HepG2 (cell line): ENCODE measurements around the gene HLCS. TPM values are rescaled to one million over a fixed set of nuclear protein-coding genes. Genes with fewer than 3 reads are reported as not detected.
A peak's percentile ranks its signal among the peaks of the same experiment; 100 is the strongest.

ENCODE experiments used
- DNMT3B ChIP-seq: conservative IDR thresholded peaks from 2 replicates; pipeline ENCODE4 v1.6.1; 2016; ENCODE audit warnings: missing biosample characterization, control low read depth
- HMG20A ChIP-seq: IDR thresholded peaks from 2 replicates; pipeline ENCODE4 v1.6.1; 2016; ENCODE audit warnings: borderline replicate concordance
- HNF4A ChIP-seq: sonication (generic); formaldehyde crosslinking; IDR thresholded peaks from 2 replicates; pipeline ENCODE4 v1.4.0; 2020; ENCODE audit warnings: missing genetic modification reagents
- JUNB ChIP-seq: sonication (generic); formaldehyde crosslinking; IDR thresholded peaks from 2 replicates; pipeline ENCODE4 v1.8.0; 2022; ENCODE audit warnings: missing genetic modification reagents, mild to moderate bottlenecking, borderline replicate concordance
- RFXANK ChIP-seq: IDR thresholded peaks from 2 replicates; pipeline ENCODE4 v1.6.1; 2016
- SIN3B ChIP-seq: fragments of 150-350 bp; IDR thresholded peaks from 2 replicates; pipeline ENCODE4 v1.6.1; 2014; ENCODE audit warnings: low read length
- ZBTB38 ChIP-seq: sonication (generic); formaldehyde crosslinking; IDR thresholded peaks from 2 replicates; pipeline ENCODE4 v1.5.1; 2020; ENCODE audit warnings: mild to moderate bottlenecking, missing genetic modification reagents
- ZFP36L2 ChIP-seq: sonication (generic); formaldehyde crosslinking; IDR thresholded peaks from 2 replicates; pipeline ENCODE4 v1.4.0; 2020; ENCODE audit warnings: missing genetic modification reagents
- ZKSCAN8 ChIP-seq: IDR thresholded peaks from 2 replicates; pipeline ENCODE4 v1.6.1; 2016; ENCODE audit warnings: borderline replicate concordance, missing genetic modification reagents, missing compliant biosample characterization
- ZNF343 ChIP-seq: sonication (generic); formaldehyde crosslinking; IDR thresholded peaks from 2 replicates; pipeline ENCODE4 v1.4.0; 2020; ENCODE audit warnings: mild to moderate bottlenecking, missing genetic modification reagents
- ZNF709 ChIP-seq: sonication (generic); formaldehyde crosslinking; IDR thresholded peaks from 2 replicates; pipeline ENCODE4 v1.5.0; 2020; ENCODE audit warnings: mild to moderate bottlenecking, missing genetic modification reagents
- ZNF724P ChIP-seq: sonication (generic); formaldehyde crosslinking; IDR thresholded peaks from 2 replicates; pipeline ENCODE4 v1.8.0; 2022; ENCODE audit warnings: missing genetic modification reagents, borderline replicate concordance
- ZNF83 ChIP-seq: sonication (generic); formaldehyde crosslinking; IDR thresholded peaks from 2 replicates; pipeline ENCODE4 v1.4.0; 2020; ENCODE audit warnings: missing genetic modification reagents, mild to moderate bottlenecking, borderline replicate concordance
- polyA plus RNA-seq, 8 experiments: library from polyadenylated mRNA; depleted of rRNA in 3 of 8; stranded (reverse) in 7 of 8; unstranded in 1 of 8; fragments of >200 nt; fragmentation: Illumina TruSeq in 4 of 8; extraction: Trizol in 4 of 8; gene quantifications; 2 replicates each; pipeline versions ENCODE4 v1.2.1 to v1.2.3, GENCODE V29; 2011 to 2016; ENCODE audit warnings: low read depth in 4 of 8, missing spikeins in 1 of 8, mixed read lengths in 1 of 8; ENCODE audit not compliant: insufficient read depth in 1 of 8
- total RNA-seq, 5 experiments: library from RNA; depleted of rRNA; stranded (reverse); fragments of >200 nt; fragmentation: Illumina TruSeq; extraction: Trizol; gene quantifications; 2 replicates each; pipeline ENCODE4 v1.2.3, GENCODE V29; 2016; ENCODE audit warnings: low read depth in 1 of 5
- TF ChIP-seq, protein P1 (sequence below): sonication (generic); formaldehyde crosslinking; IDR thresholded peaks from 2 replicates; pipeline ENCODE4 v1.8.0; 2022; ENCODE audit warnings: missing genetic modification reagents, mild to moderate bottlenecking, moderate library complexity, borderline replicate concordance
- TF ChIP-seq, protein P2 (sequence below): sonication (generic); formaldehyde crosslinking; IDR thresholded peaks from 2 replicates; pipeline ENCODE4 v1.4.0; 2020; ENCODE audit warnings: mild to moderate bottlenecking, missing genetic modification reagents
- TF ChIP-seq, protein P3 (sequence below): sonication (generic); formaldehyde crosslinking; IDR thresholded peaks from 2 replicates; pipeline ENCODE4 v1.4.0; 2020; ENCODE audit warnings: missing genetic modification reagents
- TF ChIP-seq, protein P4 (sequence below): sonication (generic); formaldehyde crosslinking; IDR thresholded peaks from 2 replicates; pipeline ENCODE4 v1.5.1; 2020; ENCODE audit warnings: missing genetic modification reagents, mild to moderate bottlenecking, borderline replicate concordance

Gene HLCS
- total and polyA plus RNA-seq, 2 of the 13 experiments (the other 11 are each of a cell fraction or from before 2014, with no cell fraction given), result 7.9 to 12.3 TPM

DNA sequence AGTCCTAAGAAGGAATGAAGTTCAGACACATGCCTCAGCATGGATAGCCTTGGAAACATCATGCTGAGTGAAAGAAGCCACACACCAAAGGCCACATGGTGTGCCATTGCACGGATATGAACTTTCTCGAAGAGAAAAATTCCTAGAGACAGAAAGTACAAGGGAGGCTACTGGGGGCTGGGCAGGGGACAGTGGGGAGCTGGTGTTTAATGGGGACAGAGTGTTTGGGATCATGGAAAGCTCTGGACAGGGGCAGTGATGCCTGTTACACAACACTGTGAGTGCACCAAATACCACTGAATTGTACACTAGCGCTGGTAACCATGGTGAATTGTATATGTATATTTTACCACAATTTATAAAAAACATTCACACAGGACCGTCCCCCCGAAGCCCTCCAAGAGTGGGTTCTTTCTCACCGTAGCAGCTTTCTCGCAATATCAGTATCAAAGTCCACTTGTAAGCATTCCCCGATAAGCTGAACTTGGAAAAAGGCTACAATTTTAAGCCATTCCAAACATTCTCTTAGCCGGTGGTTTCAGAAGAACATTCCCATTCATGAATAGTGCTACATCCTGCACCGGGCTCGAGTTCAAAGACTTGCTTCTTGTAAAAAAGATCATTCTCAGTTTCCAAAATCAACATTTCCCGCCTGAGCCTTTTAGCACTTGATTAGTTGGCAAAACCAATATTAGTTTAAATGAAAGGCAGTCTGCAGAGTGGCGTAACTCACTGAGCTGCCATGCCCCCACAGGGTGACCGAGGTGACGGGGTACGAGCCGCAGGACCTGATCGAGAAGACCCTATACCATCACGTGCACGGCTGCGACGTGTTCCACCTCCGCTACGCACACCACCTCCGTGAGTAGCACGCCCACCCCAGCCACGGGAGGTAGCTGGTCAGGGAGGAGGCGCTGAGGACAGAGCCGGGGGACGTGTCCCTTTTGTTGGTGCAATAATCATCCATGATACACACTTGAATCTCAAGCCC is 235.9 kb downstream of the HLCS start (continued):
- TF ChIP-seq ZNF724P (CRISPR knock-in tag), result no peak
- TF ChIP-seq SIN3B, result no peak
- 0 out of 2 replicates have a peak, but pooled peaks have one; percentile 48 for TF ChIP-seq DNMT3B (CRISPR knock-in tag)
- TF ChIP-seq ZNF83 (CRISPR knock-in tag), result no peak
- TF ChIP-seq ZBTB38 (CRISPR knock-in tag), result no peak
- no peak for TF ChIP-seq JUNB (CRISPR knock-in tag)
- TF ChIP-seq, protein P1, sequence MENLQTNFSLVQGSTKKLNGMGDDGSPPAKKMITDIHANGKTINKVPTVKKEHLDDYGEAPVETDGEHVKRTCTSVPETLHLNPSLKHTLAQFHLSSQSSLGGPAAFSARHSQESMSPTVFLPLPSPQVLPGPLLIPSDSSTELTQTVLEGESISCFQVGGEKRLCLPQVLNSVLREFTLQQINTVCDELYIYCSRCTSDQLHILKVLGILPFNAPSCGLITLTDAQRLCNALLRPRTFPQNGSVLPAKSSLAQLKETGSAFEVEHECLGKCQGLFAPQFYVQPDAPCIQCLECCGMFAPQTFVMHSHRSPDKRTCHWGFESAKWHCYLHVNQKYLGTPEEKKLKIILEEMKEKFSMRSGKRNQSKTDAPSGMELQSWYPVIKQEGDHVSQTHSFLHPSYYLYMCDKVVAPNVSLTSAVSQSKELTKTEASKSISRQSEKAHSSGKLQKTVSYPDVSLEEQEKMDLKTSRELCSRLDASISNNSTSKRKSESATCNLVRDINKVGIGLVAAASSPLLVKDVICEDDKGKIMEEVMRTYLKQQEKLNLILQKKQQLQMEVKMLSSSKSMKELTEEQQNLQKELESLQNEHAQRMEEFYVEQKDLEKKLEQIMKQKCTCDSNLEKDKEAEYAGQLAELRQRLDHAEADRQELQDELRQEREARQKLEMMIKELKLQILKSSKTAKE, result peak; percentile 56; the same call in 1 of the 2 replicates
- no peak for TF ChIP-seq ZKSCAN8 (CRISPR knock-in tag)
- TF ChIP-seq ZNF343 (CRISPR knock-in tag), result no peak
- TF ChIP-seq ZNF709 (CRISPR knock-in tag), result no peak
- TF ChIP-seq, protein P2, sequence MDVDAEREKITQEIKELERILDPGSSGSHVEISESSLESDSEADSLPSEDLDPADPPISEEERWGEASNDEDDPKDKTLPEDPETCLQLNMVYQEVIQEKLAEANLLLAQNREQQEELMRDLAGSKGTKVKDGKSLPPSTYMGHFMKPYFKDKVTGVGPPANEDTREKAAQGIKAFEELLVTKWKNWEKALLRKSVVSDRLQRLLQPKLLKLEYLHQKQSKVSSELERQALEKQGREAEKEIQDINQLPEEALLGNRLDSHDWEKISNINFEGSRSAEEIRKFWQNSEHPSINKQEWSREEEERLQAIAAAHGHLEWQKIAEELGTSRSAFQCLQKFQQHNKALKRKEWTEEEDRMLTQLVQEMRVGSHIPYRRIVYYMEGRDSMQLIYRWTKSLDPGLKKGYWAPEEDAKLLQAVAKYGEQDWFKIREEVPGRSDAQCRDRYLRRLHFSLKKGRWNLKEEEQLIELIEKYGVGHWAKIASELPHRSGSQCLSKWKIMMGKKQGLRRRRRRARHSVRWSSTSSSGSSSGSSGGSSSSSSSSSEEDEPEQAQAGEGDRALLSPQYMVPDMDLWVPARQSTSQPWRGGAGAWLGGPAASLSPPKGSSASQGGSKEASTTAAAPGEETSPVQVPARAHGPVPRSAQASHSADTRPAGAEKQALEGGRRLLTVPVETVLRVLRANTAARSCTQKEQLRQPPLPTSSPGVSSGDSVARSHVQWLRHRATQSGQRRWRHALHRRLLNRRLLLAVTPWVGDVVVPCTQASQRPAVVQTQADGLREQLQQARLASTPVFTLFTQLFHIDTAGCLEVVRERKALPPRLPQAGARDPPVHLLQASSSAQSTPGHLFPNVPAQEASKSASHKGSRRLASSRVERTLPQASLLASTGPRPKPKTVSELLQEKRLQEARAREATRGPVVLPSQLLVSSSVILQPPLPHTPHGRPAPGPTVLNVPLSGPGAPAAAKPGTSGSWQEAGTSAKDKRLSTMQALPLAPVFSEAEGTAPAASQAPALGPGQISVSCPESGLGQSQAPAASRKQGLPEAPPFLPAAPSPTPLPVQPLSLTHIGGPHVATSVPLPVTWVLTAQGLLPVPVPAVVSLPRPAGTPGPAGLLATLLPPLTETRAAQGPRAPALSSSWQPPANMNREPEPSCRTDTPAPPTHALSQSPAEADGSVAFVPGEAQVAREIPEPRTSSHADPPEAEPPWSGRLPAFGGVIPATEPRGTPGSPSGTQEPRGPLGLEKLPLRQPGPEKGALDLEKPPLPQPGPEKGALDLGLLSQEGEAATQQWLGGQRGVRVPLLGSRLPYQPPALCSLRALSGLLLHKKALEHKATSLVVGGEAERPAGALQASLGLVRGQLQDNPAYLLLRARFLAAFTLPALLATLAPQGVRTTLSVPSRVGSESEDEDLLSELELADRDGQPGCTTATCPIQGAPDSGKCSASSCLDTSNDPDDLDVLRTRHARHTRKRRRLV (CRISPR knock-in tag), result no peak
- peak; percentile 79 for TF ChIP-seq HNF4A (CRISPR knock-in tag)
- TF ChIP-seq, protein P3, sequence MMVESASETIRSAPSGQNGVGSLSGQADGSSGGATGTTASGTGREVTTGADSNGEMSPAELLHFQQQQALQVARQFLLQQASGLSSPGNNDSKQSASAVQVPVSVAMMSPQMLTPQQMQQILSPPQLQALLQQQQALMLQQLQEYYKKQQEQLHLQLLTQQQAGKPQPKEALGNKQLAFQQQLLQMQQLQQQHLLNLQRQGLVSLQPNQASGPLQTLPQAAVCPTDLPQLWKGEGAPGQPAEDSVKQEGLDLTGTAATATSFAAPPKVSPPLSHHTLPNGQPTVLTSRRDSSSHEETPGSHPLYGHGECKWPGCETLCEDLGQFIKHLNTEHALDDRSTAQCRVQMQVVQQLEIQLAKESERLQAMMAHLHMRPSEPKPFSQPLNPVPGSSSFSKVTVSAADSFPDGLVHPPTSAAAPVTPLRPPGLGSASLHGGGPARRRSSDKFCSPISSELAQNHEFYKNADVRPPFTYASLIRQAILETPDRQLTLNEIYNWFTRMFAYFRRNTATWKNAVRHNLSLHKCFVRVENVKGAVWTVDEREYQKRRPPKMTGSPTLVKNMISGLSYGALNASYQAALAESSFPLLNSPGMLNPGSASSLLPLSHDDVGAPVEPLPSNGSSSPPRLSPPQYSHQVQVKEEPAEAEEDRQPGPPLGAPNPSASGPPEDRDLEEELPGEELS (CRISPR knock-in tag), result peak; percentile 64
- TF ChIP-seq, protein P4, sequence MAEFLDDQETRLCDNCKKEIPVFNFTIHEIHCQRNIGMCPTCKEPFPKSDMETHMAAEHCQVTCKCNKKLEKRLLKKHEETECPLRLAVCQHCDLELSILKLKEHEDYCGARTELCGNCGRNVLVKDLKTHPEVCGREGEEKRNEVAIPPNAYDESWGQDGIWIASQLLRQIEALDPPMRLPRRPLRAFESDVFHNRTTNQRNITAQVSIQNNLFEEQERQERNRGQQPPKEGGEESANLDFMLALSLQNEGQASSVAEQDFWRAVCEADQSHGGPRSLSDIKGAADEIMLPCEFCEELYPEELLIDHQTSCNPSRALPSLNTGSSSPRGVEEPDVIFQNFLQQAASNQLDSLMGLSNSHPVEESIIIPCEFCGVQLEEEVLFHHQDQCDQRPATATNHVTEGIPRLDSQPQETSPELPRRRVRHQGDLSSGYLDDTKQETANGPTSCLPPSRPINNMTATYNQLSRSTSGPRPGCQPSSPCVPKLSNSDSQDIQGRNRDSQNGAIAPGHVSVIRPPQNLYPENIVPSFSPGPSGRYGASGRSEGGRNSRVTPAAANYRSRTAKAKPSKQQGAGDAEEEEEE (CRISPR knock-in tag), result no peak
- no peak for TF ChIP-seq RFXANK (CRISPR knock-in tag)
- no peak for TF ChIP-seq ZFP36L2 (CRISPR knock-in tag)
- peak; percentile 69; the same call in 1 of the 2 replicates for TF ChIP-seq HMG20A (CRISPR knock-in tag)
